Progenitor cell of endocrine pancreas (in vitro differentiated cells): ENCODE data around the gene NUDT8. TPM values are rescaled to one million over a fixed set of nuclear protein-coding genes. Genes with fewer than 3 reads are reported as not detected.

ENCODE experiments used
- DNase-seq: peaks from one replicate; pipeline ENCODE4 v3.0.0; 2021; ENCODE audit warnings: low spot score; ENCODE audit not compliant: unreplicated experiment
- H3K27ac Mint-ChIP-seq: 2 replicates; pipeline ENCODE4 v1.8.0; 2021; ENCODE audit warnings: mild to moderate bottlenecking, moderate library complexity, mixed read lengths
- H3K27me3 Mint-ChIP-seq: 2 replicates; pipeline ENCODE4 v1.8.0; 2021; ENCODE audit warnings: mixed read lengths
- H3K36me3 Mint-ChIP-seq: 2 replicates; pipeline ENCODE4 v1.8.0; 2022; ENCODE audit warnings: mixed read lengths; ENCODE audit not compliant: insufficient read depth
- H3K4me1 Mint-ChIP-seq: 2 replicates; pipeline ENCODE4 v1.8.0; 2021; ENCODE audit warnings: low read depth, mixed read lengths
- H3K4me3 Mint-ChIP-seq: 2 replicates; pipeline ENCODE4 v1.8.0; 2021; ENCODE audit warnings: low read depth, mild to moderate bottlenecking, moderate library complexity, mixed read lengths
- H3K9me3 Mint-ChIP-seq: 2 replicates; pipeline ENCODE4 v1.8.0; 2021; ENCODE audit warnings: low read depth, mixed read lengths
- CTCF ChIP-seq: fragments of 200-600 bp; sonication (generic); IDR thresholded peaks from one replicate; pipeline ENCODE4 v1.5.0; 2021; ENCODE audit warnings: antibody characterized with exemption, mild to moderate bottlenecking; ENCODE audit not compliant: unreplicated experiment
- total RNA-seq: library from RNA; stranded (reverse); gene quantifications from 2 replicates; pipeline ENCODE4 v1.2.1, GENCODE V29; 2021

Gene NUDT8
- total RNA-seq, 1 donor from 2014 or later = 5.1 TPM

GRCh38 chr11:67645521-67646461, 16.1 kb upstream of the NUDT8 start:
- TF ChIP-seq CTCF = no peak
- Mint-ChIP-seq H3K36me3 (no peaks in the 10 kb centered on the region), H3K27ac (no peak overlapping the region), H3K4me1 (peaks cover 6% of the 10 kb centered on the region), H3K27me3 (no peaks in the 10 kb centered on the region), H3K4me3 (no peak overlapping the region), H3K9me3 (no peaks in the 10 kb centered on the region)
- no peak for DNase-seq

- no peak for TF ChIP-seq CTCF
- Mint-ChIP-seq H3K9me3 (no peaks in the 10 kb centered on the region), H3K27ac (no peak overlapping the region), H3K27me3 (peaks cover 4% of the 10 kb centered on the region), H3K36me3 (no peaks in the 10 kb centered on the region), H3K4me3 (no peak overlapping the region), H3K4me1 (no peaks in the 10 kb centered on the region)
- DNase-seq = no peak
These were observed 15.0 kb upstream of the NUDT8 start for GRCh38 chr11:67644472-67645418.

GRCh38 chr11:67644042-67644441, 14.3 kb upstream of the NUDT8 start:
- Mint-ChIP-seq H3K27ac (no peak overlapping the region), H3K9me3 (no peaks in the 10 kb centered on the region), H3K4me3 (no peak overlapping the region), H3K27me3 (peaks cover 4% of the 10 kb centered on the region), H3K4me1 (no peaks in the 10 kb centered on the region), H3K36me3 (no peaks in the 10 kb centered on the region)
- no peak for DNase-seq
- TF ChIP-seq CTCF = peak; percentile 36

GRCh38 chr11:67642173-67643120, 12.7 kb upstream of the NUDT8 start:
- Mint-ChIP-seq H3K9me3 (no peaks in the 10 kb centered on the region), H3K36me3 (no peaks in the 10 kb centered on the region), H3K27ac (no peak overlapping the region), H3K4me1 (no peaks in the 10 kb centered on the region), H3K27me3 (peaks cover 4% of the 10 kb centered on the region), H3K4me3 (no peak overlapping the region)
- no peak for DNase-seq
- no peak for TF ChIP-seq CTCF
